PC-9 (cell line): ENCODE results near the gene ZBTB7C.

ENCODE experiments used
- EZH2 ChIP-seq: fragments of 200-600 bp; sonication (generic); IDR thresholded peaks from 2 replicates; pipeline ENCODE4 v1.8.0; 2017; ENCODE audit warnings: antibody characterized with exemption, low read depth
- TF ChIP-seq, protein P1 (sequence below): fragments of 200-600 bp; sonication (generic); conservative IDR thresholded peaks from 2 replicates; pipeline ENCODE4 v1.6.1; 2017; ENCODE audit warnings: mixed run types, antibody characterized with exemption, mild to moderate bottlenecking, moderate library complexity

DNA sequence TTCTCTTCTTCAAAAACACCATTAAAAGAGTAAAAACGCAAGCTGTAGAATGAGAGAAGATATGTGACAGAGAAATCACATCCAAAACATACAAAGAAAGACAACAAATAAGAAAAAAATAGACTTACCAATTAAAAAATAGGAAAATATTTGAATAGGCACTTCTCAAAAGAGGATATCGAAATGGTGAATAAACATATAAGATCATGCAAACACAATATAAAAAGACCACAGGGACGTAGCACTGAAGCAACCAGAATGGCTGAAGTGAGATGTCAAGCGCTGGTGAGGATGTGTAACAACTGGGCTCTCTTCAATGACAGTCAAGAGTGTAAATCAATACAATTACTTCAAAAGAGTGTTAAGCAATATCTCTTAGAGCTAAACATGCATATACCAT, 202.3 kb downstream of the ZBTB7C start:
- TF ChIP-seq, protein P1, sequence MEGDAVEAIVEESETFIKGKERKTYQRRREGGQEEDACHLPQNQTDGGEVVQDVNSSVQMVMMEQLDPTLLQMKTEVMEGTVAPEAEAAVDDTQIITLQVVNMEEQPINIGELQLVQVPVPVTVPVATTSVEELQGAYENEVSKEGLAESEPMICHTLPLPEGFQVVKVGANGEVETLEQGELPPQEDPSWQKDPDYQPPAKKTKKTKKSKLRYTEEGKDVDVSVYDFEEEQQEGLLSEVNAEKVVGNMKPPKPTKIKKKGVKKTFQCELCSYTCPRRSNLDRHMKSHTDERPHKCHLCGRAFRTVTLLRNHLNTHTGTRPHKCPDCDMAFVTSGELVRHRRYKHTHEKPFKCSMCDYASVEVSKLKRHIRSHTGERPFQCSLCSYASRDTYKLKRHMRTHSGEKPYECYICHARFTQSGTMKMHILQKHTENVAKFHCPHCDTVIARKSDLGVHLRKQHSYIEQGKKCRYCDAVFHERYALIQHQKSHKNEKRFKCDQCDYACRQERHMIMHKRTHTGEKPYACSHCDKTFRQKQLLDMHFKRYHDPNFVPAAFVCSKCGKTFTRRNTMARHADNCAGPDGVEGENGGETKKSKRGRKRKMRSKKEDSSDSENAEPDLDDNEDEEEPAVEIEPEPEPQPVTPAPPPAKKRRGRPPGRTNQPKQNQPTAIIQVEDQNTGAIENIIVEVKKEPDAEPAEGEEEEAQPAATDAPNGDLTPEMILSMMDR = no peak
- TF ChIP-seq EZH2 = no peak
